Left lung (tissue), 10 donors: ENCODE measurements around the gene OPCML. TPM values are rescaled to one million over a fixed set of nuclear protein-coding genes. Genes with fewer than 3 reads are reported as not detected.
"Not testable (repeated sequence)": the region's sequence is repeated elsewhere in the genome, so short reads cannot be mapped to it uniquely, and the experiment has no call there.

Experiments used
- ATAC-seq: fragments of 200-7000 bp; cut with Tn5 transposase; one replicate; pipeline ENCODE4 v1.9.1; 2020; ENCODE audit warnings: moderate library complexity
- DNase-seq, 4 donors: peaks; one replicate each; pipeline ENCODE4 v3.0.0-alpha.2; 2013 to 2020
- H3K27ac ChIP-seq, 2 donors: fragments of 200-600 bp; sonication (generic) in 1 of 2; one replicate each; pipeline versions ENCODE4 v1.5.0 to v1.8.0; 2020 to 2021
- H3K27me3 ChIP-seq, 2 donors: fragments of 200-600 bp; sonication (generic) in 1 of 2; one replicate each; pipeline versions ENCODE4 v1.5.0 to v1.8.0; 2020 to 2021
- H3K36me3 ChIP-seq, 2 donors: fragments of 200-600 bp; sonication (generic) in 1 of 2; one replicate each; pipeline versions ENCODE4 v1.5.0 to v1.8.0; 2020 to 2021
- H3K4me1 ChIP-seq, 2 donors: fragments of 200-600 bp; one replicate each; pipeline ENCODE4 v1.8.0; 2021
- H3K4me3 ChIP-seq, 2 donors: fragments of 200-600 bp; sonication (generic) in 1 of 2; one replicate each; pipeline versions ENCODE4 v1.5.0 to v1.8.0; 2020 to 2021; ENCODE audit warnings: mild to moderate bottlenecking in 1 of 2
- H3K9me3 ChIP-seq, 2 donors: fragments of 200-600 bp; sonication (generic) in 1 of 2; one replicate each; pipeline versions ENCODE4 v1.5.0 to v1.8.0; 2020 to 2021
- CTCF ChIP-seq, 2 donors: fragments of 200-600 bp; sonication (generic) in 1 of 2; IDR thresholded peaks; one replicate each; pipeline versions ENCODE4 v1.5.0 to v1.8.0; 2021; ENCODE audit warnings: antibody characterized with exemption in 2 of 2
- intact Hi-C, 2 donors: fragments of 100-400 bp; cut with DNase I; formaldehyde crosslinking; loops; one replicate each; pipeline versions ENCODE4 v1.11.2 to v1.14.2; 2022
- polyA plus RNA-seq, 6 donors: library from polyadenylated mRNA; unstranded; fragments of 120-200 nt; gene quantifications; one replicate each; pipeline ENCODE4 v1.2.1, GENCODE V29; 2013; ENCODE audit not compliant: insufficient read length in 6 of 6
- total RNA-seq, 2 donors: library from RNA; stranded (reverse); fragmentation: NEBNext Ultra II Directional; extraction: Animal tissue kit (Norgen Biotek cat#: 25700); gene quantifications; one replicate each; pipeline ENCODE4 v1.2.1, GENCODE V29; 2021
- donor health status: DM: no; HTN: yes; CAD: no.
- donor health status: DM: no; HTN: no; CAD: no.

Gene OPCML
- total and polyA plus RNA-seq, 8 donors, result 0.98 to 5.3 (median 1.9) TPM; not detected in 2

DNA sequence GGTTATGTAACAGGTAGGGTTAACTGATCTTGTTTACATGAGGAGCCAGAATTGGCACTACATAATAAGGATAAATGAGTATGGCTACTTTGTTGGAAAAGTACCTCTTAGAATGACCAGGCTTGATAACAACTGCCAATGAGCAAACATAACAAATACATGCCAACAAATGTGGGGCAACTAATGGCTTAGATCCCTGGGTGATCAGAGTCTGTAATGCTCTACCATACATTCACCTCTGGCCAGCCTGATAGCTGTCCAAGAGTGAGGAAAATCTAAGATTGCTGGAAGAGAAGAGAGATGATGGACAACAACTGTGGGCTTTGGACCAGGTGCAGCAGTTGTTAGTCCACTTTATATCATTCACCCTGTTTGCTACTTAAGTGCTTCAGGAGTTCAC, 1136.9 kb downstream of the OPCML start:
- H3K27me3 ChIP-seq, result no peaks in the 10 kb centered on the region
- no peak overlapping the region for H3K27ac ChIP-seq
- peaks cover 0 to 11% of the 10 kb centered on the region in 2 donors for H3K9me3 ChIP-seq
- intact Hi-C loops, result no loop called here
- H3K4me1 ChIP-seq, result no peaks in the 10 kb centered on the region
- no peak for ATAC-seq
- no peak for TF ChIP-seq CTCF (IDR thresholded peaks at IDR 0.05)
- no peaks in the 10 kb centered on the region for H3K36me3 ChIP-seq
- no peak for DNase-seq
- H3K4me3 ChIP-seq, result no peak overlapping the region

DNA sequence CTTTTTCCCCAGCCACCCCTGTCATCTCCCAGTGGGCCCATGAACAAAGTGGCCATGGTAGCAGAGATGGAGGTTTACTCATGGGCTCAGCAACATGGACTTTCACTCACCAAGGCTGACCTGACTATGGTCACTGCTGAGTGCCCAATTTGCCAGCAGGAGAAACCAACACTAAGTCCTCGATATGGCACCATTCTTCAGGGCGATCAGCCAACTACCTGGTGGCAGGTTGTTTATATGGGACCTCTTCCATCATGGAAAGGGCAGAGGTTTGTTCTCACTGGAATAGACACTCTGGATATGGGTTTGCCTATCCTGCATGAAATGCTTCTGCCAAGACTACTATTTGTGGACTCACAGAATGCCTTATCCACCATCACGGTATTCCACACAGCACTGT, 1152.8 kb downstream of the OPCML start:
- Histone ChIP-seq H3K4me1 (no peaks in the 10 kb centered on the region), H3K9me3 (peaks cover 0 to 19% of the 10 kb centered on the region in 2 donors), H3K4me3 (no peak overlapping the region), H3K27ac (no peak overlapping the region), H3K36me3 (no peaks in the 10 kb centered on the region), H3K27me3 (no peaks in the 10 kb centered on the region)
- intact Hi-C loops, result no loop called here
- ATAC-seq (no peak), DNase-seq (no peak)
- TF ChIP-seq CTCF (IDR thresholded peaks at IDR 0.05), result no peak

DNA sequence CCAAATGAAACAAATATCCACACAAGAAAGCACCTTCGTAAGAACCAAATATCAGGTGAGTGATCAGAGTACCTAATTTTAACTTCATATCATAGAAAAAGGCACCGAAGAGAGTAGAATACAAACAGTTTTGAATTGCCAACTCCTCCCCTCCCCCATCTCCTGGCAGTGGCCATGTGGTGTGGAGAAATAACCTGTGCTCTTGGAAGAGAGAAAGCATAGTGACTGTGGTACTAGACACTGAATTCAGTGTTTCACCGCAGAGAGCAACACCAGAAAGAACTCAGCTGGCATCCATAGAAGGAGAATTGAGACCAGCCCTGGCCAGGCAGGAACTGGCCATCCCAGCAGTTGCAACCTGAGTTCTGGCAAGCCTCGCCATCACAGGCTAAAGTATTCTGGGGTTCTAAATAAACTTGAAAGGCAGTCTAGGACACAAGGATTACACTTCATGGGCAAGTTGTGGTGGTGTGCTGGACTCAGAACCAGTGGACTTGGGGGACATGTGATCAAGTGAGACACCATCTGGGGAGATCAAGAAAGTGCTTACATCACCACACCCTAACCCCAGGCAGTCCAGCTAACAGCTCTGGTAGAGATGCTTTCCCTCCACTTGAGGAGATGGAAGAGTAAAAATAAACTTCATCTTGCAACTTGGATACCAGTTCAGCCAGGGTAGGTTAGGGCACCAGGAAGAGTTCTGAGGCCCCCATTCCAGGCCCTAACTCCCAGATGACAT, 1158.7 kb downstream of the OPCML start:
- H3K36me3 ChIP-seq, result no peaks in the 10 kb centered on the region
- H3K9me3 ChIP-seq, result peaks cover 0 to 2% of the 10 kb centered on the region in 2 donors
- H3K4me1 ChIP-seq, result no peaks in the 10 kb centered on the region
- no peak for ATAC-seq
- H3K4me3 ChIP-seq, result no peak overlapping the region
- H3K27ac ChIP-seq, result no peak overlapping the region
- no peaks in the 10 kb centered on the region for H3K27me3 ChIP-seq
- DNase-seq, result no peak
- intact Hi-C loops, result no loop called here
- TF ChIP-seq CTCF (IDR thresholded peaks at IDR 0.05), result no peak

DNA sequence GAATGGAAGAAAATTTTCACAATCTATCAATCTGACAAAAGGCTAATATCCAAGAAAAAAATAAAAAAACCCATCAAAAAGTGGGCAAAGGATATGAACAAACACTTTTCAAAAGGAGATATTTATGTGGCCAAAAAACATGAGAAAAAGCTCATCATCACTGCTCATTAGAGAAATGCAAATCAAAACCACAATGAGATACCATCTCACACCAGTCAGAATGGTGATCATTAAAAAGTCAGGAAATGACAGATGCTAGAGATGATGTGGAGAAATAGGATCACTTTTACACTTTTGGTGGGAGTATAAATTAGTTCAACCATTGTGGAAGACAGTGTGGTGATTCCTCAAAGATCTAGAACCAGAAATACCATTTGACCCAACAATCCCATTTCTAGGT, 1162.2 kb downstream of the OPCML start:
- ATAC-seq, intact Hi-C loops, H3K36me3 ChIP-seq: not testable (repeated sequence)

GRCh38 chr11:132367293-132367692, 1165.0 kb downstream of the OPCML start:
- H3K27ac ChIP-seq, result no peak overlapping the region
- no peak for DNase-seq
- intact Hi-C loops, result no loop called here

More for the DNA sequence above, 1162.2 kb downstream of the OPCML start:
- H3K4me3 ChIP-seq, H3K4me1 ChIP-seq, H3K27ac ChIP-seq, H3K27me3 ChIP-seq, H3K9me3 ChIP-seq, DNase-seq: not testable (repeated sequence)

More at GRCh38 chr11:132367293-132367692, 1165.0 kb downstream of the OPCML start:
- no peak overlapping the region for H3K4me3 ChIP-seq
- TF ChIP-seq CTCF (IDR thresholded peaks at IDR 0.05), result no peak
- H3K9me3 ChIP-seq, result peaks cover 0 to 3% of the 10 kb centered on the region in 2 donors
- no peaks in the 10 kb centered on the region for H3K36me3 ChIP-seq
- no peak for ATAC-seq
- no peaks in the 10 kb centered on the region for H3K4me1 ChIP-seq
- no peaks in the 10 kb centered on the region for H3K27me3 ChIP-seq
